HG02678 (cell line): ENCODE measurements around the gene ZDBF2.
"Not testable (repeated sequence)": the region's sequence is repeated elsewhere in the genome, so short reads cannot be mapped to it uniquely, and the experiment has no call there.

Experiments used
- ATAC-seq: cut with Tn5 transposase; IDR thresholded peaks from one replicate; pipeline ENCODE4 v1.9.1; 2021; ENCODE audit warnings: mild to moderate bottlenecking, moderate library complexity; ENCODE audit not compliant: unreplicated experiment

The ZDBF2 gene

DNA sequence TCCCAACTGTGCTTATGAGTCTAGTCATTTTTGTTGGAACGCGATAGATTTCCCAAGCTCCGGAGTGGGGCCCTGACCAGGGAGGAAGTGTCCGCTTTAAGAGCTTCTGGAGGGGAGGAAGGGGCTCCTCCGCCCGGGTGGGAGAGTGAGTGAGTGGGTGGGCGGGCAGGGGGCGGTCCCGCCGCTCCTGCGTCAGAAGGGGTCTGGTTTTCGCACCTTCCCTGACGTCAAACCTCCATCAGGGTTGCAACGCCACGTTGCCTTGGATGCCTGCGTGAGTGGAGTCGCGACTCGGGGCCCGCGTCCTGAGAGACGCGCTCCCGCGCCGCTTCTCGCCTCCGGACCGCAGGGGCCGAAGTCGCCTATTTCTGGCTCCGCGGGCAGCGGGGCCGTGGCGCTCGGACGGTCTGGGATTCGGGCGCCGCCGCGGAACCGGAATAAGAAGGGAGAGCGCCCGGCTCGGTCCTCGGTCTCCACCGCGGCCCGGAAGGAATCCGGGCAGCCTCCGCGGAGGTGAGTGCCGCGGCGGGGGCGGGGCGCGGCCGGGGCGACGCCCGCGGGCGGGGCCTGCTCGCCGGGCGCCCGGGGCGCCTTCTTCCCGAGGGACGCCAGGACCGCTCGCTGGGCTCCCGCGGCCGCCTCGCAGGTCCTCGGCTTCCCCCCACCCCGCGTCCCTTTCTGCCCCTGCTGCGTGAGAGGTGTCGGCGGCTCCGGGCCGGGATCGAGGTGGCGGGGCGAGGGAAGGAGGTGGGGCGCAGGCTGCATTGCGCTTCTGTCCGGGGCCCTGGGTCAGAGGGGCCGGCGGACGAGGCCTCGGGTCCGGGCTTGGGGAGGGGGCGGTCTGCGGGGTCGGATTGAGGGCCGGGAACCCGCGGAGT is at the start of gene ZDBF2:
Gene ZDBF2, plus strand, starts transcription at position 230 of the 878 bp plus-strand sequence. CDS start 7,187 bp downstream, outside the sequence.
- peak; percentile 83 for ATAC-seq

DNA sequence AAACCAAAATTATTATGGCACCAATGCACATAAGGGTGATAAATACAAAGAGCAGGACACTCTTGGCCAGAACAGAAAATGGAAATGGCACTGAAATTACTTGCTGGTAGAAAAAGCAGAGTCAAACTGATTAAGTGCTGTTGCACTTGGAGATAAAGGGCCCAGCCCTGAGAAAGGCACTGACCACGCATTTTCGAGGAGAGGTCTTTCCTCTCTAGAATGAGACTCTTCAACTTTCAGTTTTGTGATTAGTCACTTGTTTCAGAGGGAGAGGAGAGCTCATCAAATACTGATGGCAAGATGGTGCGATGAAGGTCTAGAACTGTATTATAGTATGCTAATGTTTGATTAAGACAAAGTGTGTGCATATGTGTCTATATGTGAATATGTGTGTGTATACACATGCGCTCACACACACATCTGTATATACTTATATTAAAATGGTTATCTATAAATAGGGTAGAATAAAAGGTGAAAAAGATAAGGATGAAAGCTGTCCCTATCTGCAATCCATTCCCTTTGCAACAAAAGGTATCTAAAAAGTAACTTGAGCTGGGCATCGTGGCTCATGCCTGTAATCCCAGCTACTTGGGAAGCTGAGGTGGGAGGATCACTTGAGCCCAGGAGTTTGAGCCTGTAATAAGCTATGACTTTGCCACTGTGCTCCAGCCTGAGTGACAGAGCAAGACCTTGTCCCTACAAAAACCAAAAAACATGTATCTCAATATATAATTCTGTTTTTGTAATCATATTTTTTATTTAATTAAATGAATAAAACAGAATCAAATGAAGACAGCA is 48.8 kb upstream of the ZDBF2 start:
- peak; percentile 92 for ATAC-seq

GRCh38 chr2:206228636-206229035 is 45.8 kb upstream of the ZDBF2 start:
- ATAC-seq = not testable (repeated sequence)

- no peak for ATAC-seq
These were observed 44.8 kb upstream of the ZDBF2 start for GRCh38 chr2:206229642-206230041.

GRCh38 chr2:206230060-206230762 is 44.3 kb upstream of the ZDBF2 start:
- ATAC-seq = no peak

- no peak for ATAC-seq
These were observed 42.7 kb upstream of the ZDBF2 start for GRCh38 chr2:206231669-206232286.

DNA sequence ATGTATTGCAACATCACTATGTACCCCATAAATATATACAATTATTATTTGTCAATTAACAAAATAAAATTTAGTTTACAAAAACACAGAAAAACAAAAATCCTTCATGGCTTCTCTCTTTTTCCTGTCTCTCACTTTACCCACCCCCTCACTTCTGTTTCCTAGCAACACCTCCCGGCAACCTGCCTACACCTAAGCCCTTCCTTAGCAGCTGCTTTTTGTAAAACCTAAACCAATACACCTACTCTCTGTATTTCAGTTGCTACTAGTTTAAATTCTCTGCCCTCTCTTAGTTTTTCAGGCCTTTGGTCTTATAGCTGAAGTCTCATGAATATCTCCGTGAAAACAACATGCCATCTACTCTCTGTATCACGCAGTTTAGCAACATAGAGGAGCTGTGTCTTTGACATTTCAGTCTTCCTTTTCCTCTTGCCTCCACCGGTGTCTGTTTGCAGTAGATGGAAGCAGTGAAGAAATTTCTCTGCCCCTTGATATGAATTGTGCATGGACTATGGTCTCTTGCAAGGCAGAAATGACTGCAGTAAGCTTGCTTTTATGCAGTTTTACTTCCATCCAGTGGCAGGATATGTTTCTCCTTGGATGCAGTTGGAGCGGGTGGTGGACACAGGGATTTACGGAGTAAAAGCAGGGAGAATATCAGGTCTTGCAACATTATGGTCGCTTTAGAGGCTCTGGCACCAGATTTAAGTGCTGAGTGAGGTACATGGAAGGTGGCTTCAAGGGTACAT is 42.0 kb upstream of the ZDBF2 start:
- ATAC-seq = no peak

- no peak for ATAC-seq
These were observed 35.3 kb upstream of the ZDBF2 start for GRCh38 chr2:206239157-206239556.

GRCh38 chr2:206240327-206240726 is 34.1 kb upstream of the ZDBF2 start:
- no peak for ATAC-seq

DNA sequence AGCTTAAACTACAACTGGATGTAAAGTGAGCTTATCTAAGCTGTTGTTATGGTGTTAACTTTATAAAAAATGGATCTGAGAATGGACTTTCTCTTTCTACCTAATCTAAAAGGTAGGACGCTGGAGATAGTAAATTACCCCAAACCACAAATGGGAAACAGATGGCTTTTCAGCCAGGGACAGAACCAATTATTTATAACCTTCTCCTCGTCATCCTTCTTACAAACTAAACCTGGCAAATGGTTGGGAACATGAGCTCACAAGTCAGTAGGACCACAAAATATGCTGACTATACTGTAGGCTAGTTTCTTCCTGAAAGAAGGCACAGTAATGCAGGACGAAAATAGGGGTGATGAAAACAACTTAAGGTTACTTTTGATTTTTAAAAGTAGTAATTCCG is 32.7 kb upstream of the ZDBF2 start:
- ATAC-seq = no peak

DNA sequence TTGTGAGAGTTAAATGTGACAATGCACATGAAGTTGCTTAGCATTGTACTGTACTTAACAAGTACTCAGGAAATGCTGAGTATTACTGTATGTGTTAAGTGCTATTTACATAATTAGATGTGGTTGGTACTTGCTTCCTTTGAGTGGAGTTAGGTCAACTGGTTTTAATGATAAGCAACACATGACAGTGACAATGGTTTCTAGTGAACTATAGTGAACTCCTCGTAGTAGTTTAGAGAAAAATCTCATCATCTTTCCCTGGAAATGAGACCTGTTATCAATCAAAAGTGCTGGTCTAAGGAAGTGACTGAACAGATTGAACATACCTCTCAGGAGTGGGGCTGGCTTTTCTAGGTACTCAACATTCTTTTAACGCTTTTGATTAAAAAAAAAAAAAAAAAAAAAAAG is 29.2 kb upstream of the ZDBF2 start:
- peak; percentile 48 for ATAC-seq

- ATAC-seq = no peak
These were observed 24.2 kb upstream of the ZDBF2 start for GRCh38 chr2:206250041-206250897.

DNA sequence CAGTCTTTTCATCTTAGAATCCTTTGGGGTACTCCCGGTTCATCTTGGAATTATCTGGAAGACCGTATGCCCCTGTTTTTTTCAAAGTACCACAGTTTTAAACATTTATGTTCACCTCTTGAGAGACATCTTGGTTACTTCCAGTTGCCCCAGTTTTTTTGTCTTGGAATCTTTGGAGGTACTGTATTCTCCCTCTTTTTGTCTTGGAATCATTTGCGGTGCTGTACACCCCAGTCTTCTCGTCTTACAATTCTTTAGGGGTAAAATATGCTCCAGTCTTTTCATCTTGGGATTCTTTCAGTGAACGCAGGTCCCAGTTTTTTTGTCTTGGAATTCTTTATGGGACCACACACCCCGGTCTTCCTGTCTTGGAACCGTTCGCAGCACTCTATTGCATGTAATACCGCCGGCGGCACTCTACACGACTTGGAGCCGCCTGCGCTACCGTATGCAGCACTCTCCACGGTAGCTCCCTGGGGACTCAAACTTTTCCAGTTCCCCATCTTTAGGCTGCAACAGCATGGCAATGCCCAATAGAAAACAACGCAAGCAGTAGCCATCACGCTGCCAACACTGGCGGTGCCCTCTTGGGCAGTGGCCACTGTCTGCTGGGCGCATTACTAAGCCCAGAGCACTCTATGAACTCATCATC is 21.2 kb upstream of the ZDBF2 start:
- no peak for ATAC-seq

GRCh38 chr2:206253777-206254166 is 20.7 kb upstream of the ZDBF2 start:
- ATAC-seq = no peak

- no peak for ATAC-seq
These were observed 19.5 kb upstream of the ZDBF2 start for GRCh38 chr2:206255003-206255402.

GRCh38 chr2:206256706-206257205 is 17.7 kb upstream of the ZDBF2 start:
- ATAC-seq = no peak

DNA sequence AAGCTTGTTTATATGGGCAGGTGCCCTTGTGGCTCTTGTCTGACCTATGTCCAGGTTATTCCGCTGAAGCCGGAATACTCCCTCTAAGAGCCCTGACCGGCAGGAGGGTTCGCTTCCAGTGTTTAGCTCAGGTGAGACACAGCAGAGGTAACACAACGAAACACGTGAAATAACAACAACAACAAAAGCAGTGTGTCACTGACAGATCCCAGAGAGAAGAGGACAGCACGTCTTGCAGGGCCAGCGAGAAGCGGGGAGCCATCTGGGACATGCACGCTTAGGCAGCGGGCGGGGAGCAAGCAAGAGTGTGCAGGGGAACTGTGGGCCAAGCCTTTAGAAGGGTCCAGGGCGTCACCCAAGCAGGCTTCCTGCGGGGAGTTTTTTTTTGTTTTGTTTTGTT is 17.1 kb upstream of the ZDBF2 start:
- ATAC-seq = no peak

DNA sequence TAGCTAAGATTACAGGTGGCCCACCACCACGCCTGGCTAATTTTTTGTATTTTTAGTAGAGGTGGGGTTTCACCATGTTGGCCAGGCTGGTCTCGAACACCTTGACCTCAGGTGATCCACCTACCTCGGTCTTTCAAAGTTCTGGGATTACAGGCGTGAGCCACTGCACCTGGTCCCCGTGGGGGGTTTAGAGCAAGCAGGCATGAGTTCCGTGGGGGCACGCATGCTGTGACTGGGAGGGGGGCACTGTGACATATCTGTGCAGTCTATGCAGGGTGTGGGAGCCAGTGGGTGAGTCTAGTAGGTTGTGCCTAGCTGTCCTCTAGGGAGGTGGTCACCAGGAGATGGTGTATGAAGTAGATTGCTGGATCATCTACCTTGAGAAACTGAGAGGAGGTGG is 16.6 kb upstream of the ZDBF2 start:
- no peak for ATAC-seq

- not testable (repeated sequence) for ATAC-seq
These were observed 15.8 kb upstream of the ZDBF2 start for GRCh38 chr2:206258615-206259014.
